Stimulated activated CD8-positive, alpha-beta memory T cell treated with anti-CD3 and anti-CD28 coated beads, Interleukin-15, amount 100 ng/mL, for 1 hour (primary cell): ENCODE measurements around the gene LRFN4.
A peak's percentile ranks its signal among the peaks of the same experiment; 100 is the strongest.

Experiments
- DNase-seq: peaks from one replicate; pipeline ENCODE4 v3.0.0-alpha.2; 2020; ENCODE audit warnings: low read depth

LRFN4 gene

GRCh38 chr11:66858186-66858938 is 1.5 kb downstream of the LRFN4 start:
- DNase-seq, result no peak

- DNase-seq, result no peak
These were observed 2.2 kb downstream of the LRFN4 start for GRCh38 chr11:66858939-66859685.

- DNase-seq, result no peak
These were observed 3.0 kb downstream of the LRFN4 start for GRCh38 chr11:66859686-66860448.

GRCh38 chr11:66860449-66860831 is 3.6 kb downstream of the LRFN4 start:
- DNase-seq, result no peak

- DNase-seq, result no peak
These were observed 4.3 kb downstream of the LRFN4 start for GRCh38 chr11:66861038-66861773.

GRCh38 chr11:66861774-66862558 is 5.1 kb downstream of the LRFN4 start:
- no peak for DNase-seq

- no peak for DNase-seq
These were observed 5.7 kb downstream of the LRFN4 start for GRCh38 chr11:66862559-66863037.

- DNase-seq, result no peak
These were observed 6.7 kb downstream of the LRFN4 start for GRCh38 chr11:66863428-66864125.

GRCh38 chr11:66864172-66864901 is 7.5 kb downstream of the LRFN4 start:
- DNase-seq, result no peak

- no peak for DNase-seq
These were observed 8.2 kb downstream of the LRFN4 start for GRCh38 chr11:66864924-66865697.

GRCh38 chr11:66866007-66866406 is 9.1 kb downstream of the LRFN4 start:
- no peak for DNase-seq

GRCh38 chr11:66866511-66866986 is 9.7 kb downstream of the LRFN4 start:
- DNase-seq, result no peak

GRCh38 chr11:66867425-66868040 is 10.7 kb downstream of the LRFN4 start:
- no peak for DNase-seq

GRCh38 chr11:66868082-66868725 is 11.3 kb downstream of the LRFN4 start:
- DNase-seq, result no peak

GRCh38 chr11:66868726-66869566 is 12.1 kb downstream of the LRFN4 start:
- DNase-seq, result peak; percentile 64

- DNase-seq, result no peak
These were observed 12.7 kb downstream of the LRFN4 start for GRCh38 chr11:66869567-66869870.

GRCh38 chr11:66870131-66870530 is 13.3 kb downstream of the LRFN4 start:
- DNase-seq, result no peak
